Smooth muscle cell (in vitro differentiated cells): ENCODE data around the gene REV3L. TPM values are rescaled to one million over a fixed set of nuclear protein-coding genes. Genes with fewer than 3 reads are reported as not detected.
A peak's percentile ranks its signal among the peaks of the same experiment; 100 is the strongest.

Experiments
- DNase-seq: peaks from one replicate; lab custom pipeline; 2025; ENCODE audit not compliant: unreplicated experiment; lab: John Stamatoyannopoulos, UW
- H2AFZ ChIP-seq: fragments of 200-600 bp; sonication (generic); 2 replicates; pipeline ENCODE4 v1.6.0; 2016; ENCODE audit warnings: antibody characterized with exemption, low read depth, mild to moderate bottlenecking
- H3F3A ChIP-seq: fragments of 200-600 bp; sonication (generic); 2 replicates; pipeline ENCODE4 v1.6.0; 2017; ENCODE audit warnings: antibody characterized with exemption, low read depth
- H3K27ac ChIP-seq: fragments of 200-600 bp; sonication (generic); 2 replicates; pipeline ENCODE4 v1.5.1; 2016; ENCODE audit warnings: low read depth, mild to moderate bottlenecking
- H3K27me3 ChIP-seq: fragments of 200-600 bp; sonication (generic); 2 replicates; pipeline ENCODE4 v1.6.1; 2016; ENCODE audit warnings: low read depth, mild to moderate bottlenecking
- H3K36me3 ChIP-seq: fragments of 200-600 bp; sonication (generic); 2 replicates; pipeline ENCODE4 v1.5.1; 2016; ENCODE audit warnings: low read depth
- H3K4me1 ChIP-seq: fragments of 200-600 bp; sonication (generic); 2 replicates; pipeline ENCODE4 v1.5.1; 2016; ENCODE audit warnings: low read depth
- H3K4me2 ChIP-seq: fragments of 200-600 bp; sonication (generic); 2 replicates; pipeline ENCODE4 v1.6.0; 2016; ENCODE audit warnings: mild to moderate bottlenecking
- H3K4me3 ChIP-seq: fragments of 200-600 bp; sonication (generic); 2 replicates; pipeline ENCODE4 v1.5.1; 2016; ENCODE audit warnings: mild to moderate bottlenecking
- H3K79me2 ChIP-seq: fragments of 200-600 bp; sonication (generic); 2 replicates; pipeline ENCODE4 v1.6.0; 2016; ENCODE audit warnings: low read depth, mild to moderate bottlenecking
- H3K9ac ChIP-seq: fragments of 200-600 bp; sonication (generic); 2 replicates; pipeline ENCODE4 v1.6.0; 2016; ENCODE audit warnings: low read depth
- H3K9me3 ChIP-seq: fragments of 200-600 bp; sonication (generic); replicated peaks from 2 replicates; pipeline ENCODE4 v1.5.1; 2016; ENCODE audit warnings: low read depth
- H4K20me1 ChIP-seq: fragments of 200-600 bp; sonication (generic); 2 replicates; pipeline ENCODE4 v1.6.0; 2016; ENCODE audit warnings: low read depth
- CTCF ChIP-seq: fragments of 200-600 bp; sonication (generic); IDR thresholded peaks from 2 replicates; pipeline ENCODE4 v1.5.1; 2017; ENCODE audit warnings: borderline replicate concordance, mild to moderate bottlenecking, antibody characterized with exemption; ENCODE audit not compliant: insufficient read depth, poor library complexity, severe bottlenecking
- whole genome bisulfite sequencing: methylation state at CpG from one replicate; pipeline ENCODE4 v1.1.7; 2016; ENCODE audit warnings: low lambda C conversion rate; 5-methylcytosine and 5-hydroxymethylcytosine counted together
- polyA plus RNA-seq: library from polyadenylated mRNA; unstranded; fragments of >200 nt; fragmentation: Nextera tagmentation; extraction: Ambion mirVana; gene quantifications from 2 replicates; pipeline ENCODE4 v1.2.1, GENCODE V29; 2016
- total RNA-seq: library from RNA; depleted of rRNA; stranded (reverse); fragments of >200 nt; gene quantifications from 2 replicates; pipeline ENCODE4 v1.2.3, GENCODE V29; 2014

The REV3L gene
- total and polyA plus RNA-seq, 2 experiments from 2014 or later: 6.9 to 19.8 TPM

GRCh38 chr6:111462770-111463391 lies 20.1 kb downstream of the REV3L start:
- Histone ChIP-seq H3K9me3 (peaks cover 4% of the 10 kb centered on the region), H3K27me3 (no peaks in the 10 kb centered on the region), H2AFZ (no peak overlapping the region), H3K4me1 (peaks cover 3% of the 10 kb centered on the region), H3K36me3 (peaks cover 7% of the 10 kb centered on the region), H3K27ac (no peak overlapping the region), H4K20me1 (peaks cover 33% of the 10 kb centered on the region), H3K4me2 (no peak overlapping the region), H3K9ac (no peak overlapping the region), H3K79me2 (peaks cover 50% of the 10 kb centered on the region), H3F3A (no peaks in the 10 kb centered on the region), H3K4me3 (no peak overlapping the region)
- no peak for DNase-seq
- 72% methylated on average over 7 of the region's 7 CpGs for WGBS
- TF ChIP-seq CTCF: no peak

GRCh38 chr6:111461860-111462259 lies 21.2 kb downstream of the REV3L start:
- Histone ChIP-seq H3K9me3 (peaks cover 4% of the 10 kb centered on the region), H3K9ac (no peak overlapping the region), H4K20me1 (peaks cover 36% of the 10 kb centered on the region), H3F3A (no peaks in the 10 kb centered on the region), H3K27me3 (no peaks in the 10 kb centered on the region), H3K4me1 (peaks cover 3% of the 10 kb centered on the region), H3K4me3 (peak overlapping the region; percentile 39), H3K79me2 (peaks cover 54% of the 10 kb centered on the region), H3K36me3 (peaks cover 7% of the 10 kb centered on the region), H2AFZ (no peak overlapping the region), H3K27ac (no peak overlapping the region), H3K4me2 (peak overlapping the region; percentile 69)
- DNase-seq: no peak
- no peak for TF ChIP-seq CTCF

- H3K4me1 ChIP-seq: peaks cover 3% of the 10 kb centered on the region
- no peak overlapping the region for H3K4me2 ChIP-seq
- peaks cover 7% of the 10 kb centered on the region for H3K36me3 ChIP-seq
- H3K27me3 ChIP-seq: no peaks in the 10 kb centered on the region
- H4K20me1 ChIP-seq: peaks cover 43% of the 10 kb centered on the region
- DNase-seq: no peak
- H3K27ac ChIP-seq: no peak overlapping the region
- no peak for TF ChIP-seq CTCF
- H3F3A ChIP-seq: no peaks in the 10 kb centered on the region
- H3K4me3 ChIP-seq: no peak overlapping the region
- peaks cover 65% of the 10 kb centered on the region for H3K79me2 ChIP-seq
- H3K9me3 ChIP-seq: peaks cover 4% of the 10 kb centered on the region
- H3K9ac ChIP-seq: no peak overlapping the region
- H2AFZ ChIP-seq: no peak overlapping the region
These were observed 24.3 kb downstream of the REV3L start for GRCh38 chr6:111458670-111459232.

GRCh38 chr6:111456208-111456607 lies 26.8 kb downstream of the REV3L start:
- TF ChIP-seq CTCF: no peak
- Histone ChIP-seq H3K79me2 (peaks cover 56% of the 10 kb centered on the region), H3K9ac (no peak overlapping the region), H3K4me2 (no peak overlapping the region), H4K20me1 (peaks cover 40% of the 10 kb centered on the region), H3K4me3 (no peak overlapping the region), H3K36me3 (peaks cover 10% of the 10 kb centered on the region), H3K27me3 (no peaks in the 10 kb centered on the region), H3F3A (no peaks in the 10 kb centered on the region), H3K27ac (no peak overlapping the region), H3K9me3 (peaks cover 4% of the 10 kb centered on the region), H2AFZ (no peak overlapping the region), H3K4me1 (no peaks in the 10 kb centered on the region)
- WGBS: 83% methylated on average over 2 of the region's 2 CpGs
- DNase-seq: no peak
